Right atrium auricular region (tissue), 2 donors: ENCODE data around the gene OPRL1. TPM values are rescaled to one million over a fixed set of nuclear protein-coding genes. Genes with fewer than 3 reads are reported as not detected.
A peak's percentile ranks its signal among the peaks of the same experiment; 100 is the strongest.
"Not testable (repeated sequence)": the region's sequence is repeated elsewhere in the genome, so short reads cannot be mapped to it uniquely, and the experiment has no call there.

Source experiments
- DNase-seq: peaks from one replicate; pipeline ENCODE4 v3.0.0-alpha.2; 2019; ENCODE audit warnings: low spot score
- H3K27ac ChIP-seq, 2 donors: fragments of 200-600 bp; sonication (generic); 1 replicate in 1 of 2; 2 replicates in 1 of 2; pipeline ENCODE4 v1.5.1; 2016 to 2019
- H3K27me3 ChIP-seq, 2 donors: fragments of 200-600 bp; sonication (generic); one replicate each; pipeline versions ENCODE4 v1.5.1 to v1.6.0; 2017 to 2019
- H3K36me3 ChIP-seq: fragments of 200-600 bp; sonication (generic); one replicate; pipeline ENCODE4 v1.5.1; 2016
- H3K4me1 ChIP-seq, 2 donors: fragments of 200-600 bp; sonication (generic); one replicate each; pipeline versions ENCODE4 v1.5.1 to v1.6.0; 2017 to 2019
- H3K4me3 ChIP-seq, 2 donors: fragments of 200-600 bp; sonication (generic); 1 replicate in 1 of 2; 2 replicates in 1 of 2; pipeline ENCODE4 v1.5.1; 2017 to 2019; ENCODE audit warnings: mild to moderate bottlenecking in 1 of 2, moderate library complexity in 1 of 2
- H3K9me3 ChIP-seq, 2 donors: fragments of 200-600 bp; sonication (generic); one replicate each; pipeline ENCODE4 v1.5.1; 2019
- total RNA-seq, 2 donors: library from RNA; depleted of rRNA; stranded (reverse); fragments of >200 nt; gene quantifications; one replicate each; pipeline ENCODE4 v1.1.0, GENCODE V29; 2016
- TF ChIP-seq, protein P1 (sequence below), 2 donors: fragments of 200-600 bp; sonication (generic); IDR thresholded peaks; one replicate each; pipeline ENCODE4 v1.5.1; 2019; ENCODE audit warnings: antibody characterized with exemption in 2 of 2

The OPRL1 gene
- total RNA-seq, 2 donors from 2014 or later: 0.75 to 1.4 TPM

DNA sequence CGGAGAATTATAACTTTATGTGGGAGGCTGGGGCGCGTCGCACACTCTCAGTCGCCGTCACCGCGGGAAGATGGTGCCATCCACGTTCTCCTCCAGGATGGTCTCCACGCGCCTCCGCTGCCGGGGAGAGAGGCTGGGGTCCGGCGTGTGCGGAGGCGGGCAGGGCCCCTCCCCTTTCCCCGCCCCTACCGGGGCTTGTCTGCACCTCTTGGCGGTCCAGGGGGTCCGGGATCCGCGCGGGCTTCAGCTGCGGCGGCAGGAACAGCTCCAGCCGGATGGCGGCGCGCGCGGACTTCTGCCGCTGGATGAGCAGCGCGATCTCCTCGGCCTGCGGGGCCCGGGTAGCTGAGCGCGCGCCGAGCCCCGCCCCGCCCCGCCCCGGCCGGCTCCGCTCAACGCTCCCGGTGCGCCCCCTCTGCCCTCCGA lies 3.5 kb downstream of the OPRL1 start:
- H3K27ac ChIP-seq: no peak overlapping the region
- TF ChIP-seq, protein P1, sequence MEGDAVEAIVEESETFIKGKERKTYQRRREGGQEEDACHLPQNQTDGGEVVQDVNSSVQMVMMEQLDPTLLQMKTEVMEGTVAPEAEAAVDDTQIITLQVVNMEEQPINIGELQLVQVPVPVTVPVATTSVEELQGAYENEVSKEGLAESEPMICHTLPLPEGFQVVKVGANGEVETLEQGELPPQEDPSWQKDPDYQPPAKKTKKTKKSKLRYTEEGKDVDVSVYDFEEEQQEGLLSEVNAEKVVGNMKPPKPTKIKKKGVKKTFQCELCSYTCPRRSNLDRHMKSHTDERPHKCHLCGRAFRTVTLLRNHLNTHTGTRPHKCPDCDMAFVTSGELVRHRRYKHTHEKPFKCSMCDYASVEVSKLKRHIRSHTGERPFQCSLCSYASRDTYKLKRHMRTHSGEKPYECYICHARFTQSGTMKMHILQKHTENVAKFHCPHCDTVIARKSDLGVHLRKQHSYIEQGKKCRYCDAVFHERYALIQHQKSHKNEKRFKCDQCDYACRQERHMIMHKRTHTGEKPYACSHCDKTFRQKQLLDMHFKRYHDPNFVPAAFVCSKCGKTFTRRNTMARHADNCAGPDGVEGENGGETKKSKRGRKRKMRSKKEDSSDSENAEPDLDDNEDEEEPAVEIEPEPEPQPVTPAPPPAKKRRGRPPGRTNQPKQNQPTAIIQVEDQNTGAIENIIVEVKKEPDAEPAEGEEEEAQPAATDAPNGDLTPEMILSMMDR (IDR thresholded peaks at IDR 0.05): peak; percentile 60 to 91
- H3K27me3 ChIP-seq: peaks cover 0 to 7% of the 10 kb centered on the region in 2 donors
- H3K4me3 ChIP-seq: peak overlapping the region; percentile 50 to 68
- H3K9me3 ChIP-seq: no peaks in the 10 kb centered on the region
- peaks cover 0 to 50% of the 10 kb centered on the region in 2 donors for H3K4me1 ChIP-seq
- H3K36me3 ChIP-seq: no peaks in the 10 kb centered on the region
- DNase-seq: peak; percentile 68

DNA sequence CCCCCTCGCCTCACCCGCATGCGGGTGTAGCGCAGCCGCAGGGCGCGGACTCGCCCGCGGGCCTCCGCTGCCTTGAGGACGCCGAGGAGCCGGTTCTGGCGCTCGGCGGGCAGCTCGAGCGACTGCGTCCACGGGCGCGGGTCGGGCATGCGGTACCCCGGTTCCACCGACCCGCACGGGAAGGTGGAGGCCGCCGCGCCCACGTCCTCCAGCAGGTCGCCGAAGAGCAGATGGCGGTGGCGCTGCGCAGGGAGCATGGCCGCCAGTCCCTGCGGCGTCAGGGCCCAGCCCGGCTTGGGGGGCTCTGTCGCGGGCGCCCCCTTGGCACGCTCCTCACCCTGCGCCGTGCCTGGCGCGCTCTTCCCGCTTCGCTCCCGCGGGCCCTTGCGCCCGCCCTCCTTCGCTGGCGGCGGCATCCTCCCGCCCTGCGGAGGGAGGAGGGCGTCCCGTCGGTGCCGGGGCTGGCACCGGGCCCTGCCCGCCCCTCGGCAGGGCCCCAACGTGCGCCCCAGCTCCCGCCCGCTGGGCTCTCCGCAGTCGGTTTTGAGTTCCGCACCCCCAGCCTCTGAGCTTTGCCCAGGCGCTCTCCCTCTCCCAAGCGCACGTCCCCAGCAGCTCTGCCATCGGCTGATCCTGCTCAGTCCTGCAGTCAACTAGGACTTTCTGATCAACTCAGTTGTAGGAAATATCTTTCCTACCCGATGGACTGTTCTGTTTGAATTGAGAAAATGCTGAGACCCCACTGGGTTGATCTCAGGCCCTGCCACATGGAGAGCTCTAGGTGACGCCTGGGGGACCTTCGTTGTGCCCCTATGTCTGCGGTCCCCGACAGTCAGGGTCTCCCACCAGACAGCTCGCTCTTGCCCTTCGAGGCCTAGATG lies 4.2 kb downstream of the OPRL1 start, which contains the start of gene LKAAEAR1:
Gene LKAAEAR1 (minus strand): TSS at position 595 of the 881 bp plus-strand sequence. CDS start 179 bp downstream, at position 416.
- Histone ChIP-seq H3K27ac (no peak within 1 kb of the TSS), H3K9me3 (no peaks in the 10 kb centered on the region), H3K4me1 (peaks cover 0 to 43% of the 10 kb centered on the region in 2 donors), H3K27me3 (peaks cover 0 to 7% of the 10 kb centered on the region in 2 donors), H3K36me3 (no peaks in the 10 kb centered on the region), H3K4me3 (peak within 1 kb of the TSS; percentile 50 to 68)
- TF ChIP-seq, protein P1 (IDR thresholded peaks at IDR 0.05): peak in 1 of 2 donors; percentile 6
- DNase-seq: no peak

DNA sequence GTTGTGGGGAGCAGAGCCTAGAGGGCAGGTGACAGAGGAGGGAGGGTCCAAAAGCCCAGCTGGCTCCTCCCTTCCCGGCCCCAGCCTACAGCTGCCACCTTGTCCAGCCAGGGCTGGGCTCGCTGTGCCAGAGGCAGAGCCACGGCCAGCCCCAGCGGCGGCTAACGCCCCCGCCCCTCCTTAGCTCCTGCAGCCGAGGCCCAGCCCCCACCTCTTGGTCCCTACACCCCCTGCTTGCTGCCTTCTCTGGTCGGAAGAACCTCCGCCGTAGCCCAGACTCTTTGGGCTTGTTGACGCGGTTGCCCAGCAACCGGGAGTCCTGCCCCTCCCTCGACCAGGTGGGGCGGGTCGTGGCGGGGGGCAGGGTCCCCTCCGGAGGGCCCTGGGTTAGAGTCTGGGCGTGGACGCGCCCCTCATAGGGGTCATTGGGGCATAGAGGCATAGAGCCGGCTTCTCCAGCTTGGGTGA lies 4.8 kb downstream of the OPRL1 start:
- TF ChIP-seq, protein P1 (IDR thresholded peaks at IDR 0.05): no peak
- no peaks in the 10 kb centered on the region for H3K36me3 ChIP-seq
- H3K27me3 ChIP-seq: peaks cover 0 to 7% of the 10 kb centered on the region in 2 donors
- no peak overlapping the region for H3K4me3 ChIP-seq
- H3K4me1 ChIP-seq: peaks cover 0 to 38% of the 10 kb centered on the region in 2 donors
- no peak for DNase-seq
- no peak overlapping the region for H3K27ac ChIP-seq
- no peaks in the 10 kb centered on the region for H3K9me3 ChIP-seq

DNA sequence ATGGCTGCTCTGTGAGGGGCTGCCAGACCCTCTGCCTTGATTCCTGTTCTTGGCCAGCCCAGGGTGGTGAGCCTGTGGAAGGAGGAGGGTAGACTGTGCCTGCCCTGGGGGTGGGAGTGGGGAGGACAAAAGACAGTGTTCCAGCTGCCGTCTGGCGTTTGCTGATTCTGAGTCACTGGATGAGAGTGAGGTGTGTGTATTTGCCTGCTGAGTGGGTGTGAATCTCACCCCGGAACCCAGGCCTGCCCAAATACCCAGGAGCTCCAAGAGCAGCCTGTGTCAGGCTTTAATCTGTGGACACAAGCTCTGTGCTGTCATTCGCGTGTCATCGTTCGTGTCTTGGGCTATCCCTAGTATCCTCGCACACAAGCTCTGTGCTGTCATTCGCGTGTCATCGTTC lies 6.9 kb downstream of the OPRL1 start:
- Histone ChIP-seq H3K4me3 (no peak overlapping the region), H3K27me3 (peaks cover 0 to 7% of the 10 kb centered on the region in 2 donors), H3K4me1 (peaks cover 0 to 28% of the 10 kb centered on the region in 2 donors), H3K9me3 (no peaks in the 10 kb centered on the region), H3K36me3 (no peaks in the 10 kb centered on the region), H3K27ac (no peak overlapping the region)
- TF ChIP-seq, protein P1 (IDR thresholded peaks at IDR 0.05): no peak
- DNase-seq: no peak

DNA sequence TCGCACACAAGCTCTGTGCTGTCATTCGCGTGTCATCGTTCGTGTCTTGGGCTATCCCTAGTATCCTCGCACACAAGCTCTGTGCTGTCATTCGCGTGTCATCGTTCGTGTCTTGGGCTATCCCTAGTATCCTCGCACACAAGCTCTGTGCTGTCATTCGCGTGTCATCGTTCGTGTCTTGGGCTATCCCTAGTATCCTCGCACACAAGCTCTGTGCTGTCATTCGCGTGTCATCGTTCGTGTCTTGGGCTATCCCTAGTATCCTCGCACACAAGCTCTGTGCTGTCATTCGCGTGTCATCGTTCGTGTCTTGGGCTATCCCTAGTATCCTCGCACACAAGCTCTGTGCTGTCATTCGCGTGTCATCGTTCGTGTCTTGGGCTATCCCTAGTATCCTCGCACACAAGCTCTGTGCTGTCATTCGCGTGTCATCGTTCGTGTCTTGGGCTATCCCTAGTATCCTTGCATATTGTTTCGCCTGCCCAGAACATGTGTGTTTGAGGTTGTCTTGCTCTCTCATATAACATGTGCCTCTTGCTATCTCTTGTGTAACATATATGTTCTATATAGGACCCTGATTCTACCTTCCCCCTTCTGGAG lies 7.4 kb downstream of the OPRL1 start:
- not testable (repeated sequence) for H3K27me3 ChIP-seq, H3K27ac ChIP-seq, H3K4me3 ChIP-seq, H3K36me3 ChIP-seq, H3K9me3 ChIP-seq, DNase-seq
- H3K4me1 ChIP-seq: peaks cover 0 to 23% of the 10 kb centered on the region in 2 donors

DNA sequence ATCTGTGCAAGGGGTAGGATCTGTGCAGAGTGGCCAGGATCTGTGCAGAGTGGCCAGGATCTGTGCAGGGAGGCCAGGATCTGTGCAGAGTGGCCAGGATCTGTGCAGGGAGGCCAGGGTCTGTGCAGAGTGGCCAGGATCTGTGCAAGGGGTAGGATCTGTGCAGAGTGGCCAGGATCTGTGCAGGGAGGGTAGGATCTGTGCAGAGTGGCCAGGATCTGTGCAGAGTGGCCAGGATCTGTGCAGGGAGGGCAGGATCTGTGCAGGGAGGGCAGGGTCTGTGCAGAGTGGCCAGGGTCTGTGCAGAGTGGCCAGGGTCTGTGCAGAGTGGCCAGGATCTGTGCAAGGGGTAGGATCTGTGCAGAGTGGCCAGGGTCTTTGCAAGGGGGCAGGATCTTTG lies 8.7 kb downstream of the OPRL1 start:
- DNase-seq: not testable (repeated sequence)

More for the DNA sequence above, 8.7 kb downstream of the OPRL1 start:
- not testable (repeated sequence) for H3K36me3 ChIP-seq, H3K4me3 ChIP-seq, H3K27ac ChIP-seq, H3K9me3 ChIP-seq, H3K27me3 ChIP-seq
- peaks cover 0 to 12% of the 10 kb centered on the region in 2 donors for H3K4me1 ChIP-seq
